Activated naive CD4-positive, alpha-beta T cell (primary cell): ENCODE results near the gene ARMC9.
"Not testable (repeated sequence)": the region's sequence is repeated elsewhere in the genome, so short reads cannot be mapped to it uniquely, and the experiment has no call there.

ENCODE experiments used
- DNase-seq, 4 experiments: peaks; one replicate each; lab custom pipeline; 2025; lab: John Stamatoyannopoulos, UW

Gene ARMC9

GRCh38 chr2:231244382-231245248 is 46.2 kb downstream of the ARMC9 start:
- no peak for DNase-seq

- no peak for DNase-seq
Measured at GRCh38 chr2:231245249-231246094, 47.0 kb downstream of the ARMC9 start.

GRCh38 chr2:231246171-231246842 is 47.9 kb downstream of the ARMC9 start:
- DNase-seq: no peak

GRCh38 chr2:231250146-231250545 is 51.7 kb downstream of the ARMC9 start:
- no peak for DNase-seq

- DNase-seq: no peak
Measured at GRCh38 chr2:231250698-231251097, 52.3 kb downstream of the ARMC9 start.

- not testable (repeated sequence) for DNase-seq
Measured at GRCh38 chr2:231253292-231253691, 54.9 kb downstream of the ARMC9 start.

GRCh38 chr2:231256494-231256893 is 58.1 kb downstream of the ARMC9 start:
- no peak for DNase-seq

- no peak for DNase-seq
Measured at GRCh38 chr2:231257763-231258162, 59.3 kb downstream of the ARMC9 start.

GRCh38 chr2:231258701-231259100 is 60.3 kb downstream of the ARMC9 start:
- DNase-seq: no peak

- no peak for DNase-seq
Measured at GRCh38 chr2:231259104-231259503, 60.7 kb downstream of the ARMC9 start.

GRCh38 chr2:231260442-231261208 is 62.2 kb downstream of the ARMC9 start:
- no peak for DNase-seq

- DNase-seq: no peak
Measured at GRCh38 chr2:231263118-231263831, 64.8 kb downstream of the ARMC9 start.

GRCh38 chr2:231270221-231271114 is 72.0 kb downstream of the ARMC9 start:
- no peak for DNase-seq

- no peak for DNase-seq
Measured at GRCh38 chr2:231272991-231273390, 74.6 kb downstream of the ARMC9 start.

- no peak for DNase-seq
Measured at GRCh38 chr2:231276987-231277386, 78.6 kb downstream of the ARMC9 start.

- DNase-seq: no peak
Measured at GRCh38 chr2:231277962-231278361, 79.5 kb downstream of the ARMC9 start.

- no peak for DNase-seq
Measured at GRCh38 chr2:231278868-231279267, 80.4 kb downstream of the ARMC9 start.

GRCh38 chr2:231280846-231281245 is 82.4 kb downstream of the ARMC9 start:
- no peak for DNase-seq

GRCh38 chr2:231284296-231284695 is 85.9 kb downstream of the ARMC9 start:
- no peak for DNase-seq

- no peak for DNase-seq
Measured at GRCh38 chr2:231286964-231287363, 88.5 kb downstream of the ARMC9 start.
